ENCODE data around the gene DVL1.

The DVL1 gene

DNA sequence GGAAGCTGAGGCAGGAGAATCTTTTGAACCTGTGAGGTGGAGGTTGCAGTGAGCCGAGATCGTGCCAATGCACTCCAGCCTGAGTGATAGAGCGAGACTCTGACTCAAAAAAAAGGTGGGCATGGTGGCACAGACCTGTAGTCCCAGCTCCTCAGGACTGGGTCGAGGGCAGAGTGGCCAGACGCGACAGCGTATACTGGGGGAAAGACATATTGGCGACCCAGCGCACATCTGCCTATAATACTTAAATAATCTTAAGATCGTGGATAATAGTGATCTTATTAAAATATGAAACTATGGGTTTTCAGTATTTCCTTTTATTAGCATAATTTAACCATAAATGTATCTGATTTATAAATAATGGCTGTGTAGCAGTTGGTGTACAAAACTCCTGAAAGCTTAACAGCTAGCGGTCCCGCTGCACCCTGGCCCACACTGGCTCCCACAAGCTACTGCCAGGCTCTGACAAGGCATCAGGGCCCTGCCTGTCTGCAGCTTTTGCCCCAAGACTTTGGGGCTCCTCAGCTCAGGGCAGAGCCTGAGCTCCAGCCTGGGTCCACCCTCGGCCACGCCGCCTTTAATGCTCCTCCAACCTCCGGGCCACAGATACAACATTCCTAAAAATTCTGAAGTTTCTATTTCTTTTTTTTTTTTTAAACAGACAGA lies 28.5 kb upstream of the DVL1 start:
- TF ChIP-seq CTCF (IDR thresholded peaks at IDR 0.05), result no peak

DNA sequence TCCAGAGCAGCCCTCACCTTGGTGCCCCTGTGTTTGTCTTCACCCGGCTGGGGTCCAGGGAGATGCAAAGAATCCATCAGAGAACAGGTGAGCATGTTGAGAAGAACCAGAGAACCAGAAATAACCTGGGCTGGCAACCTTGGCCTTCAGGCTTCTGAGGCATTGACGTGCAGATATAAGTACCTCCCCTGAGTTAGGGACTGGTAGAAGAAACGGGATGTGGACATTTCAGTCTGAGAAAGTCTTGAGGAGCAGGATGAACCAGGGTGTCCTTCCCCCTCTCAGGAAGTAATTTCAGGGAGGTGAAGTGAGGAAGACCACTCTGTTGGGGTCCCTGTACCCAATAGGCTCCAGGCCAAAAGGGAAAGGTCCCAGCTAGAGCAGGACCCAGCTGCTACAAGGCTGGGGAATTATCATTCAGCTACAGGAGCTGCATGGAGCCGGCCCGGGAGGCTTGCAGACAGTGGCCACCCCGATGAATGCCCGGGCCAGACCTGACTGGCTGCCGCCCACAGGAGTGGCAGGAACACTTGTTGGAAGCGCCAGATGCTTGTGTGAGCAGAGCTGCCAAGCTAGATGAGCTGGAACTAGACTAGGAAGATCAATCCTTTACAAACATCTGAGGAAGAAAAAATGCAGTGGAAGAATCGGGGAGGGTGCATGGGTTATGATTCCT lies 27.5 kb upstream of the DVL1 start:
- no peak for TF ChIP-seq CTCF (IDR thresholded peaks at IDR 0.05)

DNA sequence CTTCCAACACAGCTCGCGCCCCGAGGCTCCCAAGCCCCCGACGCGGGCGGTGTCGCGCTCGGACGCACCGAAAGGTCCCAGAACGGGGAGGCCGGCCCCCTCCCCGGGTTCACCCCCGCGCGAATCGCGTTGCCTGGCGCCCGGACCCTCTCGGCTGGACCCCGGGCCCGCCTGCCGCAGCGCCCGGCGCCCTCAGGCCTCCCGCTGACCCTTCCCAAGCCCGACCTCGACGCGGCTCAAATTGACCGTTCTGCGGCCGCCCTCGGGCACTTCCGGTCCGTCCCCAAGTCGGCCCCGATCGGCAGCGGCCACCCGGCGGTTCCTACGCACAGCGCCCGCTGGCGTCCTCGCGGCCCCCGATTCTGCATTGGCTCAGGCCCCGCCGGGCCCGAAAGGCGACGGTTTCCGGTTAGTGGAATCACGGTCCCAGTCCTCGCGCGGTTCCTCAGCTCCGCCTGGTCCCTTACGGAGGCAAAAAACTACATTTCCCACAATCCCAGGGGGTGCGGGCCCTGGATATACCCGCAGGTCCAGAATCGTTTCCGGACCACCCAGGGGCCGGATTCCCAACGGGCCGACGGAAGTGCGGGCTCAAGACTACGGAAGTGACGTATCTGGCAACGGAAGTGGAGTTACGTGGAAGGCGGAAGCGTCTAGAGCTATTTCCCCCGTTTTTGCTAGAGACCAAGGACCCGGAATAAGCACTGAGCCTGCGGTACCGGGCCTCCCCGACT lies 25.9 kb upstream of the DVL1 start, which contains the start of gene AURKAIP1:
AURKAIP1 (minus strand) TSS at position 279 of the 734 bp plus-strand sequence. CDS start 451 bp downstream, outside the sequence.
- TF ChIP-seq CTCF (IDR thresholded peaks at IDR 0.05), result no peak; the same call in 1 of the 2 replicates

- no peak for TF ChIP-seq CTCF (IDR thresholded peaks at IDR 0.05)
These were observed 25.3 kb upstream of the DVL1 start for GRCh38 chr1:1374589-1374928.

- no peak for TF ChIP-seq CTCF (IDR thresholded peaks at IDR 0.05)
These were observed 24.8 kb upstream of the DVL1 start for GRCh38 chr1:1373815-1374588.

- no peak for TF ChIP-seq CTCF (IDR thresholded peaks at IDR 0.05)
These were observed 24.0 kb upstream of the DVL1 start for GRCh38 chr1:1373051-1373814.

All from LNCAP (cell line).